NCI-H510A treated with DMSO at 0.1 percent for 48 hours (cell line): ENCODE measurements around the gene ITGA3.
A peak's percentile ranks its signal among the peaks of the same experiment; 100 is the strongest.

Experiments used
- DNase-seq: peaks from one replicate; lab custom pipeline; 2025; lab: John Stamatoyannopoulos, UW

The ITGA3 gene

GRCh38 chr17:50110591-50111349 is 54.9 kb downstream of the ITGA3 start:
- DNase-seq = no peak

- no peak for DNase-seq
Measured at GRCh38 chr17:50111673-50112655, 56.1 kb downstream of the ITGA3 start.

- no peak for DNase-seq
Measured at GRCh38 chr17:50112694-50113093, 56.8 kb downstream of the ITGA3 start.

GRCh38 chr17:50113624-50114320 is 57.9 kb downstream of the ITGA3 start:
- DNase-seq = no peak

GRCh38 chr17:50114401-50114800 is 58.5 kb downstream of the ITGA3 start:
- no peak for DNase-seq

GRCh38 chr17:50114849-50115357 is 59.0 kb downstream of the ITGA3 start:
- DNase-seq = peak; percentile 82

GRCh38 chr17:50115756-50116155 is 59.8 kb downstream of the ITGA3 start:
- no peak for DNase-seq

- peak; percentile 65 for DNase-seq
Measured at GRCh38 chr17:50117202-50118051, 61.5 kb downstream of the ITGA3 start.

- no peak for DNase-seq
Measured at GRCh38 chr17:50118076-50118827, 62.3 kb downstream of the ITGA3 start.

GRCh38 chr17:50118828-50119218 is 62.9 kb downstream of the ITGA3 start:
- DNase-seq = no peak

GRCh38 chr17:50120475-50121253 is 64.8 kb downstream of the ITGA3 start:
- DNase-seq = no peak

- no peak for DNase-seq
Measured at GRCh38 chr17:50122945-50123344, 67.0 kb downstream of the ITGA3 start.

- DNase-seq = peak; percentile 61
Measured at GRCh38 chr17:50123649-50124349, 67.9 kb downstream of the ITGA3 start.

- DNase-seq = no peak
Measured at GRCh38 chr17:50125420-50125997, 69.6 kb downstream of the ITGA3 start.

- no peak for DNase-seq
Measured at GRCh38 chr17:50127697-50128361, 71.9 kb downstream of the ITGA3 start.

- no peak for DNase-seq
Measured at GRCh38 chr17:50128441-50129352, 72.8 kb downstream of the ITGA3 start.

- no peak for DNase-seq
Measured at GRCh38 chr17:50129353-50129727, 73.4 kb downstream of the ITGA3 start.
